ENCODE results near the gene APOBEC2. TPM values are rescaled to one million over a fixed set of nuclear protein-coding genes. Genes with fewer than 3 reads are reported as not detected.

Gene APOBEC2
- polyA plus RNA-seq, 10 donors, result 324 to 690 (median 510) TPM

- no peak for DNase-seq
These were observed 16.8 kb upstream of the APOBEC2 start for GRCh38 chr6:41036186-41036585.

GRCh38 chr6:41036601-41037000 is 16.4 kb upstream of the APOBEC2 start:
- DNase-seq, result no peak

- no peak for DNase-seq
These were observed 15.7 kb upstream of the APOBEC2 start for GRCh38 chr6:41037107-41037900.

- DNase-seq, result no peak
These were observed 14.8 kb upstream of the APOBEC2 start for GRCh38 chr6:41038205-41038604.

- no peak for DNase-seq
These were observed 13.7 kb upstream of the APOBEC2 start, which contains the start of gene UNC5CL for GRCh38 chr6:41039060-41039998. Gene UNC5CL, minus strand, starts transcription at chr6:41039221. Its CDS starts 4,147 bp downstream, at chr6:41035074.

GRCh38 chr6:41040101-41040939 is 12.7 kb upstream of the APOBEC2 start:
- no peak for DNase-seq

GRCh38 chr6:41040940-41041536 is 12.0 kb upstream of the APOBEC2 start:
- no peak for DNase-seq

- DNase-seq, result no peak
These were observed 10.6 kb upstream of the APOBEC2 start, which contains the start of gene TSPO2 for GRCh38 chr6:41042226-41043055. Gene TSPO2, plus strand, starts transcription at chr6:41042467. Its CDS starts 519 bp downstream, at chr6:41042986.

GRCh38 chr6:41043151-41043550 is 9.9 kb upstream of the APOBEC2 start:
- DNase-seq, result no peak

GRCh38 chr6:41045664-41046063 is 7.3 kb upstream of the APOBEC2 start:
- no peak for DNase-seq

- no peak for DNase-seq
These were observed 6.9 kb upstream of the APOBEC2 start for GRCh38 chr6:41046084-41046483.

- no peak for DNase-seq
These were observed 5.7 kb upstream of the APOBEC2 start for GRCh38 chr6:41047306-41047705.

- peak in 1 of 3 donors; percentile 41 for DNase-seq
These were observed 5.0 kb upstream of the APOBEC2 start for GRCh38 chr6:41047745-41048732.

GRCh38 chr6:41049521-41049920 is 3.5 kb upstream of the APOBEC2 start:
- DNase-seq, result peak; percentile 35 to 65 (median 40)

GRCh38 chr6:41049955-41050354 is 3.0 kb upstream of the APOBEC2 start:
- DNase-seq, result no peak

GRCh38 chr6:41050536-41050935 is 2.5 kb upstream of the APOBEC2 start:
- DNase-seq, result no peak

GRCh38 chr6:41051873-41052272 is 1.1 kb upstream of the APOBEC2 start:
- no peak for DNase-seq

GRCh38 chr6:41054511-41054910 is 1.5 kb downstream of the APOBEC2 start:
- no peak for DNase-seq

GRCh38 chr6:41055149-41055548 is 2.1 kb downstream of the APOBEC2 start:
- DNase-seq, result no peak

Data from muscle of back (tissue), 11 donors.